GM12864 (cell line): Measurements from ENCODE around the gene MGAT5.

Experiments used
- DNase-seq: peaks from one replicate; pipeline ENCODE4 v3.0.0-alpha.2; 2011; ENCODE audit warnings: low read depth
- H3K4me3 ChIP-seq: 2 replicates; pipeline ENCODE4 v1.5.1; 2011; ENCODE audit warnings: mild to moderate bottlenecking, low read depth, low read length, control low read depth
- TF ChIP-seq, protein P1 (sequence below): IDR thresholded peaks from 2 replicates; pipeline ENCODE4 v1.5.1; 2011; ENCODE audit warnings: low read depth, mild to moderate bottlenecking, moderate library complexity, low read length, control low read depth, inconsistent platforms; ENCODE audit errors: missing control alignments

Gene MGAT5

DNA sequence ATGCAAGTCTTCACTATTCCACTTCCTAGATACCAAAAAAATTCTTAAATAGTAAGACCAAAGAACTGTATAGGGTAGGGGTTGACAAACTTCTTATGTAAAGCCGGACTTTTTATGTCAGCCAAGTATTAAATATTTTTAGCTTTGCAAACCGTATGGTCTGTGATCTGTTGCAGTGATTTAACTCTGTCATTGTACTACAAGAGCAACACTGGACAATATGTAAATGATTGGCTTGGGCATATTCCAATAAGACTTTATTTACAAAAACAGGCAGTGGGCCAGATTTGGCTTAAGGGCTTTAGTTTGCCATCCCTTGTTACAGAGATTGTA lies 48.0 kb downstream of the MGAT5 start:
- H3K4me3 ChIP-seq: no peak overlapping the region
- no peak for DNase-seq
- TF ChIP-seq, protein P1, sequence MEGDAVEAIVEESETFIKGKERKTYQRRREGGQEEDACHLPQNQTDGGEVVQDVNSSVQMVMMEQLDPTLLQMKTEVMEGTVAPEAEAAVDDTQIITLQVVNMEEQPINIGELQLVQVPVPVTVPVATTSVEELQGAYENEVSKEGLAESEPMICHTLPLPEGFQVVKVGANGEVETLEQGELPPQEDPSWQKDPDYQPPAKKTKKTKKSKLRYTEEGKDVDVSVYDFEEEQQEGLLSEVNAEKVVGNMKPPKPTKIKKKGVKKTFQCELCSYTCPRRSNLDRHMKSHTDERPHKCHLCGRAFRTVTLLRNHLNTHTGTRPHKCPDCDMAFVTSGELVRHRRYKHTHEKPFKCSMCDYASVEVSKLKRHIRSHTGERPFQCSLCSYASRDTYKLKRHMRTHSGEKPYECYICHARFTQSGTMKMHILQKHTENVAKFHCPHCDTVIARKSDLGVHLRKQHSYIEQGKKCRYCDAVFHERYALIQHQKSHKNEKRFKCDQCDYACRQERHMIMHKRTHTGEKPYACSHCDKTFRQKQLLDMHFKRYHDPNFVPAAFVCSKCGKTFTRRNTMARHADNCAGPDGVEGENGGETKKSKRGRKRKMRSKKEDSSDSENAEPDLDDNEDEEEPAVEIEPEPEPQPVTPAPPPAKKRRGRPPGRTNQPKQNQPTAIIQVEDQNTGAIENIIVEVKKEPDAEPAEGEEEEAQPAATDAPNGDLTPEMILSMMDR: no peak

DNA sequence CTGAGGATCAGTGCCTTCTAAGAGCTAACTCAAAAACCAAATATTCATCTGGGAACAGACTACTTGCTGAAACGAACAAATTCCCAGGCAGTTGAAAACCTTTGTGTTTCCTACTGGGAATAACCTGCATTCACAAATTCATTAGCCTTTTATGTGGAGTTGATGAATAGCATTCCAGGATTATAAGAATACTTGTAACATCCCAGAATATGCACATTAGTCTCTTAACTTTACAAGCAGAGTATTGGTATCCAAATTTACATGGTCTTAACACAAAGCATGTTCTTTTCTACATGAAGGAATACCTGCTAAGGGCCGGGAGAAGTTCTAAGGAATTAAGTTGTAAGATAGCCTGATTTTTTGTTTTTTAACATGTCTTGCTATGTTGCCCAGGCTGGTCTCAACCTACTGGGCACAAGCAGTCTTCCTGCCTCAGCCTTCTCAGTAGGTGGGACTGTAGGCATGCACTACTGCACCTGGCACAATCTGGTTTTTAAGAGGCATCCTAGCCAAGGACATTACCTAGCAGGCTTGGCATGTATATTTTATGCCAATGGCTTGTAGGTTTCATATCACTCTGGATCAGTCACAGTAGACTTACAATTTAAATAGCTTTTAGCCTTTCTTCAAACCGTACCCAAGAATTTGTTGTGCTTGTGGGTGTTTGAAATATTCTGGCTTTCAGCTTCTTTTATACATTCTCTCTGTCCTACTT lies 50.7 kb downstream of the MGAT5 start:
- DNase-seq: no peak
- H3K4me3 ChIP-seq: no peak overlapping the region
- TF ChIP-seq, protein P1: no peak

DNA sequence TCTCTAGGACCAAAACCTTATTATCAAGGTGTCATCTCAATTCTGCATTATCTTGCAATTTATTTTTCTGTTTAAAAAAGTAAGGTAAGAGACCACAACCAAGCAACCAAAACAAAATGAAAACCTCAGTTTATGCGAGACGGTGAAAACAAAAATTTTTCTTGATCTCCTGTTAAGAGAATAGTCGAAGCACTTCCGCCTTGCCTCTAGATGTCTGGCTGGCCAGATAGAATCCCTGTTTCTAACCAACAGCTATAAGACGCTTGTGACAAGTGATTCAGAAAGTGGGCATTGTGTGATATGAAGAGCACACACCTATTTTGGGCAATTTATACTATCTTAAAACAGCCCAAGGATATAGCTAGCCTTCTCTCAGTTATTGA lies 51.2 kb downstream of the MGAT5 start:
- TF ChIP-seq, protein P1: no peak
- H3K4me3 ChIP-seq: no peak overlapping the region

DNA sequence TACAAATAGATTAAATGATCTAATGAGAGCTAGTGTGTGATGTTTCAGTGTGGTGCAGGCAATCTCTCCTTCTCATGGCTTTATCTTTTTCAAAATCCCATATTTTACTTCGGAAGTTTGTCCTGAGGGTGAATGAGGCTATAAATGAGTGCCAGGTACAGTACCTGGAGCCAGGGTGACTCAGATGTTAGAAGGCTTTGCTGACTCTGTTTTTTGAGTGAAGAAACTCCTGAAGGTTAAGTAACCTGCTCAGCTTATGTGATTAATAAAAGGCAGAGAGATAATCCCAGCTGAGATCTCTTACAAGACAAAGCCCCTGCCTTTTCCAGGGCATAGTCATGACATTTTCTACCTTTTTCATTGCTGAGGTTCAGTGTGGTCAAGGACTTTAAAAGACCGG lies 52.6 kb downstream of the MGAT5 start:
- TF ChIP-seq, protein P1: no peak
- H3K4me3 ChIP-seq: no peak overlapping the region
- DNase-seq: no peak

More for the DNA sequence above, 51.2 kb downstream of the MGAT5 start:
- no peak for DNase-seq

DNA sequence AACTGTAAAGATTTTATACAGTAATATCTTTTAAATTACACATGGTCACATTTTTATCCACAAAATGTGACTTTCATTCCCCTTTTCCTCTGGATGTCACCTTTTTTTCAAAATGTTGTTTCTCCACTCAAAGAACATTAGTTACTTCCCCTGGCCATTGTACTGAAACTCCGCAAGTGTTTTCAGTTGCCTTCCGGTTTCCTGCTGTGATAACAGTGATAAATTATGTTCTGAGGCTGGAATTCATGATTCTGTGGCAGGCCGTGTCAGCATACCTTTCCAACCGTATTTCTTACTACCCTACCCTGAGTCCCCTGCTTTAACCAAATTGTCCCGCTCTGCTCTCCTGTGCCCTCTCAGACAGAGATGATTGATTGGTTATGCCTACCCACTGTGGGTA lies 53.5 kb downstream of the MGAT5 start:
- TF ChIP-seq, protein P1: no peak
- DNase-seq: no peak
- H3K4me3 ChIP-seq: no peak overlapping the region

DNA sequence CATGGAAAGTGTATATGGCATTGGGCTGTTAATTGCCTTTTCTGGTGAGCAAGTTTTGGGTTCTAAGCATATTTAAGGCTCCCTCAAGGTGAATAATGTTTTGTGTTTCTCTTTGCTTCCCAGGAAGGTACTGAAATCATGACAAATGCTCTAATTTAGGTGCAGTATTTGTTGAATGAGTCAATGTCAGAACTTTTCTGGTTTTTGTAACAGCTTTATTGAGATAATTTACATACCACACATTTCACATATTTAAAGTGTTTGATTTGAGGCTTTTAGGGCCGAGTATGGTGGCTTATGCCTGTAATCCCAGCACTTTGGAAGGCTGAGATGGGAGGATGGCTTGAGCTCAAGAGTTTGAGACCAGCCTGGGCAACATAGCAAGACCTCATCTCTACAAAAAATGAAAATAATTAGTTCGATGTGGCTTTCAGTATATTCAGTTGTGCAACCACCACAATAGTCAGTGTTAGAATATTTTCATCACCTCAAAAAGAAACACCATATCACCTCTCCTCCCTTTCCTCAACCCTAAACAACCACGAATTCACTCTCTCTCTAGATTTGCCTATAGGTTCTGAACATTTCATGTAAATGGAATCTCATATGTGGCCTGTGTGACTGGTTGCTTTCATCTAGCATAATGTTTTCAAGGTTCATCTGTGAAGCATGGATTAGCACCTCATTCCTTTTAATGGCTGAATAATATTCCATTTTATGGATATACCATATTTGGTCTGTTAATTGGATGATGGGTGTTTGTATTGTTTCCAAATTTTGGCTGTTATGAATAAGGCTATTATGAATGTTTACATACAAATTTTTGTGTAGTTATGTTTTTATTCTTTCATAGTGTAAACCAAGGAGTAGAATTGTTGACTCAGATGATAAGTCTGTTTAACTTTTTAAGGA lies 54.9 kb downstream of the MGAT5 start:
- no peak overlapping the region for H3K4me3 ChIP-seq
- no peak for DNase-seq
- TF ChIP-seq, protein P1: no peak
